Measurements from ENCODE around the gene KLHL3. TPM values are rescaled to one million over a fixed set of nuclear protein-coding genes. Genes with fewer than 3 reads are reported as not detected.

KLHL3 gene
- total RNA-seq, 3 donors from 2014 or later = 2.0 to 2.9 (median 2.6) TPM

DNA sequence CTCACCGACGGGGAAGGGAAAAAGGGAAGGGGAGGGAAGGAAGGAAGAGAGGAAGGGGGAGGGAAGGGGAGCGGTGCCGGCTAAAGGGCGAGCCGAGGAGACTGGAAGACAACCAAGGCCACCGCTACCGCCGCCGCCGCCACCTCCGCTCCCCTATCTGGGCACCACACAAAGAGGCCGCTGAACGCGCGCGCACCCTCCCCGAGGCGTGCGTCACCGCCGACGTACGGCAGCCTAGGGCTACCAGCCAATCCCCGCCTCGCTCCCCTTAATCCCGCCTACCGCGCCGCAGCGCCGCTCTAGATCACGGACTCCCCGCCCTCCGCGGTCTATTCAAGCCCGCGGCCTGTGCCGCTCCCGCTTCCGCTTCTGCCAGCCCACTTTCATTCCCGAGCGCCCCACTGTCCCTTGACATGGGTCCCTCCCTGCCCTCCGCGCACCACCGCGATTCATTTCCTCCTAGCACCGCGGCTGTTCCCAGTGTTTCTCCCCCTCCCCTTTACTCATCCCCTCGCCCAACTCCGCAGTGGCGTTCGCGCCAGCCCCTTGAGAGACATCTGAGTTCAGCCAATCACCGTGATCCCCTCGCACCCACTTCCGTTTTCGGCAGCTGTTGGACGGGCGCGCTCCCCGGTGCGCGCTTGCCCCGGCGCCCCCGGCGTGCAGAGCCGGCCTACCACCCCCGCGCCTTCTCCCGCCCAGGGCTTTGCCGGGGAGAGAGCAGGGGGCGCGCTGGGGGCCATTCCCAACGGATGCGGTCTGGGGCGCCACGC is 18.5 kb upstream of the KLHL3 start, which contains the start of gene HNRNPA0:
Gene HNRNPA0, minus strand, starts transcription at position 176 of the 773 bp plus-strand sequence. CDS start 297 bp downstream, outside the sequence.
- peak; percentile 88 for ATAC-seq
- Mint-ChIP-seq H3K9me3 (no peaks in the 10 kb centered on the region), H3K36me3 (ENCODE audit: insufficient read depth) (peaks cover 20% of the 10 kb centered on the region), H3K4me3 (peak within 1 kb of the TSS; percentile 94), H3K4me1 (ENCODE audit: low read depth) (peaks cover 27% of the 10 kb centered on the region), H3K27me3 (ENCODE audit: low read depth) (no peaks in the 10 kb centered on the region)
- DNase-seq = peak; percentile 97

DNA sequence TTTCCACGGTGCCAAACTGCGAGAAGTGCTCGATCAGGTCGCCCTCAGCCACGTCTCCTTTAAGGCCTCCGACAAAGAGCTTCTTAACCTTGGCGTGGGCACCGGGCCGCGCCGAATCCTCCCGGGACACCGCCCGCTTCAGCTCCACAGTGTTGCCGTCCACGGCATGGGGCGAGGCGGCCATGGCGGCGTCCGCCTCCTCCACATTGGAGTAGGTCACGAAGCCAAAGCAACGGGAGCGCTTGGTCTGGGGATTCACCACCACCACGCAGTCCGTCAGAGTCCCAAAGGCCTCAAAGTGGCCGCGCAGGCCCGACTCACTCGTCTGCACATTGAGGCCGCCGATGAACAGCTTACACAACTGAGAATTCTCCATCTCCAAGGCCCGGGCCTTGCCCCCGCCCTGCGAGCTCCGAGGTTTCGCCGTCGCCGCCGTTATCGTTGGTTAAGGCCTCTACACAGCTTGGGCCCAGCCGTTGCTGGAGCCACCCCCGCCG is 17.9 kb upstream of the KLHL3 start:
- Mint-ChIP-seq H3K4me3 (peak overlapping the region; percentile 94), H3K9me3 (no peaks in the 10 kb centered on the region), H3K36me3 (ENCODE audit: insufficient read depth) (peaks cover 20% of the 10 kb centered on the region), H3K4me1 (ENCODE audit: low read depth) (peaks cover 28% of the 10 kb centered on the region), H3K27me3 (ENCODE audit: low read depth) (no peaks in the 10 kb centered on the region)
- ATAC-seq (peak; percentile 5 to 14), DNase-seq (no peak)

DNA sequence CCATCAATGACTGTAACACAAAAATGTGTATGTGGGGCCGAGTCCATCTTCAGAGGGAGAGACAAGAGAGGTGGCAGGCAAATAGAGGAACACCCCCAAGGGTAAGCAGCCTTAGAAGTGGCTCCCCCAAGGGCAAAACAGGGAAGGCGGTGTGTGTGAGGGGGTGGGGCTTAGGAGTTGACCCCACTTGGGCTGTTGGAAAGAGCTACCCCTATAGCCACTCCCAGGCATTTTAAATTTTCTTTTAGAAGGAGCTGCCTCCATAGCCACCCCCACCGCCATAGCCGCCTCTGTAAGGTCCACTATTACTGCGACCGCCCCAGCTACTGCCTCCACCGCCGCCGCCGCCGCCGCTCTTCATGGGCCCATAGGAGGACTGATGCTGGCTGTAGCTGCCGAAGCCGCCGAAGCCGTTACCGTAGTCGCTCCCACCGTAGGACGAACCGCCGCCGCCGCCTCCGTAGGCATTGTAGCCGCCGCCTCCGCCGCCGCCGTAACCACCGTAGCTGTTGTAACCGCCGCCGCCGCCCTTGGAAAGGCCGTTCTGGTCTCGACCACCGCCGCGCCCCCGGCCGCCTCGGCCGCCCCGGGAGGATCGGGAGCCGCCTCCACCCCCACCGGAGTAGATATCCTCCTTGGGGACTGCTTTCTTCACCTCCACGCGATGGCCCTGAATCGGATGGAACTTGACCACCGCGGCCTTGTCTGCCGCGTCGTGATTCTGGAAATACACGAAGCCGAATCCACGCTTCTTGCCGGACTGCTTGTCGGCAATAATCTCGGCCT is 17.2 kb upstream of the KLHL3 start:
- H3K27me3 Mint-ChIP-seq (ENCODE audit: low read depth) = no peaks in the 10 kb centered on the region
- DNase-seq = peak; percentile 29

DNA sequence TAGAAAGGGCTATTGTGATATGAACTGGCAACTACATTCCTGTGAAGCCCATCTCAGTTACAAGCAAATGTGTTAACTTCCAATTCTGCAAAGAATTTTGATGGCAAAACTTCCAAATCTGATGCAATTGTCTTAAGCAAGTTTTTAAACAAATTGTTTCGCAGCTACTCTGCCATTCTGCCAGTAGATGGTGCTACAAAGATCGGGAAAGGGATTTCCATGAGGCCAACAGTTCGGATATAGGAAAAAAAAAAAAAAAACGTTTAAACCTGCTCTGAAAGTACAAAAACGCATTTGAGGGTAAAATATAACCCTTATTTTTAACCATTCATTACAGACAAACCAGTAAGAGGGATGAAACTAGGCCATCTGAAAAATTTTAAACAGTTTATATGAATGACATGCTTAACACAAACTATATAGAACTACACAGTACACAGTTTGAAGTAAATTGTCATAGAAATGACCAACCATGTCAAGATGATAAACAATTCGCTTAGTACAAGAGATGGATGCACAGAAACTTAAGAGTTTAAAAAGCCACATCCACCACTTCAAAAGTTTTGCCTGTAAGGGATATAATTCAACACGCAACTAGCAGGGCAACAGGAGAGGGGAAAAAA is 16.1 kb upstream of the KLHL3 start:
- Mint-ChIP-seq H3K9me3 (no peaks in the 10 kb centered on the region), H3K27me3 (ENCODE audit: low read depth) (no peaks in the 10 kb centered on the region), H3K36me3 (ENCODE audit: insufficient read depth) (peaks cover 20% of the 10 kb centered on the region), H3K4me3 (peak overlapping the region; percentile 94), H3K4me1 (ENCODE audit: low read depth) (peaks cover 28% of the 10 kb centered on the region)
- ATAC-seq (no peak), DNase-seq (no peak)

More for the DNA sequence above, 17.2 kb upstream of the KLHL3 start:
- Mint-ChIP-seq H3K4me3 (peak overlapping the region; percentile 94), H3K36me3 (ENCODE audit: insufficient read depth) (peaks cover 20% of the 10 kb centered on the region), H3K9me3 (no peaks in the 10 kb centered on the region), H3K4me1 (ENCODE audit: low read depth) (peaks cover 28% of the 10 kb centered on the region)
- no peak for ATAC-seq

DNA sequence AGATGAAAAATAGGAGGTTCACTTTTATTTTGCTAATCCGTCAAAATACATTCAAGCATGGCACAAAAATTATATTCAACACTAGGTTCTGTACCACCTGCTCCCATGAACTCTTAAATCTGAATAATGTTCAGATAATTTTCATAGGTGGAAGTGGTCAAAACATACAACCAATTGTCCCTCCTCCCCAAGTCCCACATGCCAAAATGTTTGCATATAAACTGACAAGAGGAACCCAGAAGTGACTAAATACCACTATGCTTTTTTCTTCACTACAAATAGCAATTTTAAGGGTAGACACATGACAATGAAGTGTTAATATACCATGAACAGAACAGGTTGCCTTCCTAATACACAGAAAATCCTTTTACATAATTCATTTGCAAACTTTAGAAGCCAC is 14.5 kb upstream of the KLHL3 start:
- DNase-seq (no peak), ATAC-seq (no peak)
- no peaks in the 10 kb centered on the region for H3K9me3 Mint-ChIP-seq
- H3K27me3 Mint-ChIP-seq (ENCODE audit: low read depth) = no peaks in the 10 kb centered on the region
- peak overlapping the region; percentile 54 for H3K4me3 Mint-ChIP-seq
- peaks cover 28% of the 10 kb centered on the region for H3K4me1 Mint-ChIP-seq (ENCODE audit: low read depth)
- peaks cover 20% of the 10 kb centered on the region for H3K36me3 Mint-ChIP-seq (ENCODE audit: insufficient read depth)

DNA sequence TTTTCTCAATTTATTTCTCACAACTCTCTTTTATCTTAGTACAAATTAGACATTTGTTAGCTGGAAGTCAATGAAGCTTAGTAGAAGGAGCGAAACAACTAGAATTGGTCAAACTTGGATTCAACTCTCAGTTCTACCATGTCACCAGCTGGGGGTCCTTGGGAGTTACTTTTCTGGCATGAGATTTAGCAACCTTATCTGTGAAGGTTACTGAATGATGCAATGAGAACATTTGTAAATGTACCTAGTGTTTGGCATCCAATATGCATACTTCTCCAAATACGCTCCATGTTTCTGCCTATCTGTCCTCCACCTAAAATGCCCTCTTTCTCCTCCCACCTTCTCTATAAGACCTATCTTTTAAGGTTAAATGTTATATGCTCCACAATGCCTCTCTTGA is 12.0 kb upstream of the KLHL3 start:
- ATAC-seq = no peak
- H3K9me3 Mint-ChIP-seq = no peaks in the 10 kb centered on the region

DNA sequence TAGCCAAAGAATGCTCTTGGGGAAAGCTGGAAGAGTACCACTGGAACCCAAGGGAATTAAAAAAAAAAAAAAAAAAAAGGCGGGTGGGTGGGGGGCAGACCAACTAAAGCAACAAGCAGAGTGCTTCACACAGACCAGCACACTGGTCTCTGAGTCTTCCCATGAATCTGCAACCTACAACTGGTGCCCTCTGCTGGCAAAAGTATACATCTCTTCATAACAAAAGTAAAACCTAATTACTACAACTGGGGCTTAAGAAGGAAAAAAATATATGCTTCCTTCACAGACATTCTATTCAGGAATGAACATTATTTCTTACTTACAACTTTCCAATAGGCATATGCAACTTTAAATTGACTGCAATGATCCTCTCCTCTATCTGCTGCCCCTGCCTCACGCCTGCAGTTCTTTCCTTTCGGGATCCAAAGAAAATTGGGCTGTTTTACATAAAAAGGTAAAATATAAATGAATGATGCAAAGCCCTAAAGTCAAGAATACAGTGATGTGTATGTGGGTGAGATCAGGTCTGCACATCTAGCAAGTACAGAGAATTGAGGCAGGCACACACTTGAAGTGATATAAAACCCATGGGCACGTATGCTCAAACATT is 7.2 kb upstream of the KLHL3 start:
- Mint-ChIP-seq H3K9me3 (no peaks in the 10 kb centered on the region), H3K27me3 (ENCODE audit: low read depth) (no peaks in the 10 kb centered on the region), H3K36me3 (ENCODE audit: insufficient read depth) (no peaks in the 10 kb centered on the region), H3K4me1 (ENCODE audit: low read depth) (peaks cover 20% of the 10 kb centered on the region), H3K4me3 (no peak overlapping the region)
- DNase-seq (peak; percentile 47), ATAC-seq (peak; percentile 82 to 91)

More for the DNA sequence above, 12.0 kb upstream of the KLHL3 start:
- H3K4me3 Mint-ChIP-seq = no peak overlapping the region
- no peak for DNase-seq
- peaks cover 27% of the 10 kb centered on the region for H3K4me1 Mint-ChIP-seq (ENCODE audit: low read depth)
- no peaks in the 10 kb centered on the region for H3K27me3 Mint-ChIP-seq (ENCODE audit: low read depth)
- peaks cover 20% of the 10 kb centered on the region for H3K36me3 Mint-ChIP-seq (ENCODE audit: insufficient read depth)

DNA sequence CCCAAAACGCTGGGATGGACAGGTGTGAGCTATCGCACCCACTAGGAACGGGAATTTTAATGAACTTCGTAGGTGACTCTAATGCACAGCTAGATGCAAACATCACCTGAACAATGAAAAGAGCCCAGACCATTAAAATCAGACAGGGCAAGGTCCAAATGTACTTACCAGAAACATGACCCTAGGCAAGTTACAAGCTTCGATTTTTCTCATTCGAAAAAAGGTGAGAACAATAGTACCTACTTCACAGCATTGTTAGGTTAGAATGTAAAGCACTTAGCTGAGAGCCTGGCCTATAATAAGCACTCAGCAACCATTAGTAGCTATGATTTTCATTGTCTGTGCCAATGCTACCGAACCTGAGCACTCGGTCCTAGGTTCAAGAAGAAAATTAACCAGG is 5.8 kb upstream of the KLHL3 start:
- H3K36me3 Mint-ChIP-seq (ENCODE audit: insufficient read depth) = no peaks in the 10 kb centered on the region
- no peaks in the 10 kb centered on the region for H3K27me3 Mint-ChIP-seq (ENCODE audit: low read depth)
- no peaks in the 10 kb centered on the region for H3K9me3 Mint-ChIP-seq
- DNase-seq = no peak
- ATAC-seq = no peak
- H3K4me3 Mint-ChIP-seq = no peak overlapping the region
- peaks cover 20% of the 10 kb centered on the region for H3K4me1 Mint-ChIP-seq (ENCODE audit: low read depth)

DNA sequence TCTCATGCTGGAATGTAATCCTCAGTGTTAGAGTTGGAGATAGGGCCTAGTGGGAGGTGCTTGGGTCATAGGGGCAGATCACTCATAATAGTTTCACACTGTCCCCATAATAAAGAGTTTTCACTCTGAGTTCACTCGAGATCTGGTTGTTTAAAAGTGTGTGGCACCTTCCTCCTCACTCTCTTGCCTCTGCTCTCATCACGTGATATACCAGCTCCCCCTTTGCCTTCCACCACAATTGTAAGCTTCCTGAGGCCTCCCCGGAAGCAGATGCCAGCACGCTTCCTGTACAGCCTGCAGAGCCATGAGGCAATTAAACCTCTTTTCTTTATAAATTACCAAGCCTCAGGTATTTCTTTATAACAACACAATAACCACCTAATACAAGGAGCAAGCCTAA is 3.8 kb upstream of the KLHL3 start:
- Mint-ChIP-seq H3K36me3 (ENCODE audit: insufficient read depth) (no peaks in the 10 kb centered on the region), H3K4me1 (ENCODE audit: low read depth) (peaks cover 20% of the 10 kb centered on the region), H3K9me3 (no peaks in the 10 kb centered on the region), H3K4me3 (no peak overlapping the region), H3K27me3 (ENCODE audit: low read depth) (no peaks in the 10 kb centered on the region)
- DNase-seq (no peak), ATAC-seq (no peak)

DNA sequence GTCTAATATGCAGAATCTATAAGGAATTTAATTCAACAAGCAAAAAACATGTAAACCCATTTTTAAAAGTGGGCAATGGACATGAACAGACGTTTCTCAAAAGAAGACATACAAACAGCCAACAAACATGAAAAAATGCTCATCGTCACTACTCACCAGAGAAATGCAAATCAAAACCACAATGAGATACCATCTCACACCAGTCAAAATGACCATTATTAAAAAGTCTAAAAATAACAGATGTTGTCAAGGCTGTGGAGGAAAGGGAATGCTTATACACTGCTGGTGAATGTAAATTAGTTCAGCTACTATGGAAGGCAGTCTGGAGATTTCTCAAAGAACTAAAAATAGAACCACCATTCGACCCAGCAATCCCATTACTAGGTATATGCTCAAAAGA is 3.1 kb upstream of the KLHL3 start:
- Mint-ChIP-seq H3K36me3 (ENCODE audit: insufficient read depth) (no peaks in the 10 kb centered on the region), H3K27me3 (ENCODE audit: low read depth) (no peaks in the 10 kb centered on the region), H3K4me1 (ENCODE audit: low read depth) (peaks cover 20% of the 10 kb centered on the region), H3K4me3 (no peak overlapping the region), H3K9me3 (no peaks in the 10 kb centered on the region)
- no peak for ATAC-seq
- DNase-seq = no peak

DNA sequence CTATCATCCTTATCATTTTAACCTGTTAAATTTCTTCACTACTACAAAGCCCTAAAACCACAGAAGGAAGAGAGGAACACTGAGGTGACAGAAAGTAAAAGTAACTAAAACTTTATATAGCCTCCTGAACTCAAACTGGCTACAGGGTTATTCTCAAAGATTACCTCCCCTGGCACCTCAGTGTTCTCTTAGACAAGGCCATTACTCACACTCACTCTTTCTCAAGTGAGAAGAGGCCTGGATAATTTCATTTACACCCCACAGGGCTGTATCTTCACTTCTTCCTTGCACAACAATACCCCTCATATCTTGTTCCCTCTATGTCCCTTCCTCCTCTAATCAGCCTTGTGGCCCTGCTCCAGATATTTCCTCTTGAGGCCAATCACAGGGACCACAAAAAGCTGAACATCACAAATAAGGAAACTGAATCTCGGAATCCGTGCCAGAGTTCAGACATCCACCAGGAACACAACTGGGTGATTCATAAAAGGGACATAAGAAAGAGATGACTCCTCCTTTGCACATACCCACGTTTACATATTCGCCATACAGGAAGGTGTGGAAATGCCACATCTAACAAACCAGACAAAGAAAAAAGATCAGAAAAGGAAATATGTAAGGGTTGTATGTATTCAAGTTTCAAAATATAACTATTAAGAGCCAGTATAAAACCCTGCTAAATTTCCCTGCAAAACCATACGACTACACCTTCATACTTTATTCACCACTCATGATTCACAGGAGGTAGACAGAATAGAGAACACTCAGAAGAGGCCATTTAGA is 1.7 kb upstream of the KLHL3 start:
- H3K36me3 Mint-ChIP-seq (ENCODE audit: insufficient read depth) = no peaks in the 10 kb centered on the region
- ATAC-seq (peak; percentile 78), DNase-seq (no peak)
- no peak overlapping the region for H3K4me3 Mint-ChIP-seq
- no peaks in the 10 kb centered on the region for H3K9me3 Mint-ChIP-seq
- peaks cover 16% of the 10 kb centered on the region for H3K4me1 Mint-ChIP-seq (ENCODE audit: low read depth)
- no peaks in the 10 kb centered on the region for H3K27me3 Mint-ChIP-seq (ENCODE audit: low read depth)

DNA sequence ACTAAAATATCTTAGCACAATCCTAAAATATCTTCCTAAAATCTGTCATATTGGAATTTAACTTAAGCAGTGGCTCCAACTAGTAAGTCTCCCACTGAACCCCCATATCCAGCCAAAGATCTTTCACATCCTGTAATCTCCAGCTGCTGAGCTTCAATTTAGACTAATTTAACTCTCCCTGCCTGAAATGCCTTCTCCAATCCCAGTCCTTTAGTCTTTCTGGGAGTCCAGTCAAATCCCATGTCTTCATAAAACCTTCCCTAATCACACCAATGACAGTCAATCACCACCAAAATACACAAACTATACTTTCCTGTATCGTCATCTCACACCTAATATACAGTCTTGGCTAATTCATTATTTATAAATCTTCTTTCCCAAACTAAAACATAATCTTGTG is 607 bp upstream of the KLHL3 start:
- H3K9me3 Mint-ChIP-seq = no peaks in the 10 kb centered on the region
- no peaks in the 10 kb centered on the region for H3K27me3 Mint-ChIP-seq (ENCODE audit: low read depth)
- ATAC-seq (no peak), DNase-seq (no peak)
- H3K36me3 Mint-ChIP-seq (ENCODE audit: insufficient read depth) = peaks cover 5% of the 10 kb centered on the region
- H3K4me3 Mint-ChIP-seq = no peak overlapping the region
- peaks cover 23% of the 10 kb centered on the region for H3K4me1 Mint-ChIP-seq (ENCODE audit: low read depth)

DNA sequence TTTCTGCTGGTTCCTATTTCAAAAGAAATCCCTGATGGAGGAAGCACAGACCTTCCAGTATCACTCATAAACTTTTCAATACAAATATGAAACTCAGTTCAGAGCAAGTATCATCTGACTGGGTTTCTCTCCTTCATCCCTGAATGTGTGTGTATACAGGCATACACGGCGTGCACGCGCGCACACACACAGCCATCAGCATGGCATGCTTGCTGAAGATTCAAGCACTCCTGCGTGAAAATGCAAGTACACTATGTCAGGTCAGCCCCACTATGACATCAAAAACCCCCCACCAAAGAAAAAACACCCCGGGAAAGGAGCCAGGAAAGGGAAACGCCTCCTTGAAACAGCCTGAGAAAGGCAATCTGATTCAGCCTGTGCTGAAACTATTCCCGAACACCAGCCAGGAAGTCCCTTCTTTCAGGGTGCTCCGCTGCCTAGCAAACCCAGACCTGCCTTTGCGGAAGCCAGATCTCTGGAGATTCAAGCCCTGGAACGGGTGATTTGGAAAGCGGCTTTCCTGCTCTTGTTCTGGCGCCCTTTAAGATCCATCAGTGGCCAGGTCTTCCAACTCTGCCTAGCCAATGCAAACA is 831 bp downstream of the KLHL3 start:
- H3K4me1 Mint-ChIP-seq (ENCODE audit: low read depth) = peaks cover 33% of the 10 kb centered on the region
- H3K36me3 Mint-ChIP-seq (ENCODE audit: insufficient read depth) = peaks cover 10% of the 10 kb centered on the region
- DNase-seq (no peak), ATAC-seq (no peak)
- no peaks in the 10 kb centered on the region for H3K27me3 Mint-ChIP-seq (ENCODE audit: low read depth)
- no peak overlapping the region for H3K4me3 Mint-ChIP-seq
- H3K9me3 Mint-ChIP-seq = no peaks in the 10 kb centered on the region
